ENCODE data around the gene UBE3D. TPM values are rescaled to one million over a fixed set of nuclear protein-coding genes. Genes with fewer than 3 reads are reported as not detected.

UBE3D gene
- total RNA-seq, 1 donor from 2014 or later: 7.4 TPM

GRCh38 chr6:82968708-82969107 lies 96.9 kb downstream of the UBE3D start:
- Histone ChIP-seq H3K36me3 (ENCODE audit: insufficient read depth, low read length) (no peaks in the 10 kb centered on the region), H4K20me1 (ENCODE audit: insufficient read depth, low read length) (no peaks in the 10 kb centered on the region), H3K9me3 (ENCODE audit: insufficient read depth, low read depth, low read length) (no peaks in the 10 kb centered on the region), H2AFZ (ENCODE audit: low read depth, low read length) (no peak overlapping the region), H3K79me2 (ENCODE audit: insufficient read depth, low read length) (no peaks in the 10 kb centered on the region), H3K4me1 (ENCODE audit: insufficient read depth, low read length) (no peaks in the 10 kb centered on the region), H3K4me3 (ENCODE audit: insufficient read depth, low read depth, low read length) (no peak overlapping the region), H3K9ac (ENCODE audit: low read length) (no peak overlapping the region), H3K27me3 (ENCODE audit: insufficient read depth, low read length) (no peaks in the 10 kb centered on the region), H3K4me2 (ENCODE audit: low read length) (no peak overlapping the region), H3K27ac (ENCODE audit: low read depth, low read length) (no peak overlapping the region)
- Mint-ChIP-seq H3K4me1 (ENCODE audit: low read depth, unreplicated experiment) (no peaks in the 10 kb centered on the region), H3K36me3 (ENCODE audit: low read depth, unreplicated experiment) (no peaks in the 10 kb centered on the region), H3K27ac (ENCODE audit: unreplicated experiment) (no peak overlapping the region), H3K4me3 (ENCODE audit: unreplicated experiment) (no peak overlapping the region), H3K27me3 (ENCODE audit: low read depth, unreplicated experiment) (no peaks in the 10 kb centered on the region), H3K9me3 (ENCODE audit: unreplicated experiment) (no peaks in the 10 kb centered on the region)
- FAIRE-seq (no peak), DNase-seq (ENCODE audit: low read depth) (no peak)
- TF ChIP-seq CTCF (IDR thresholded peaks at IDR 0.05; ENCODE audit: insufficient read depth, low read depth, low read length) (no peak), EZH2 (IDR thresholded peaks at IDR 0.05; ENCODE audit: insufficient read depth, low read length) (no peak)

GRCh38 chr6:82963191-82963925 lies 102.3 kb downstream of the UBE3D start:
- Histone ChIP-seq H3K27me3 (ENCODE audit: insufficient read depth, low read length) (no peaks in the 10 kb centered on the region), H3K4me1 (ENCODE audit: insufficient read depth, low read length) (peaks cover 13% of the 10 kb centered on the region), H4K20me1 (ENCODE audit: insufficient read depth, low read length) (no peaks in the 10 kb centered on the region), H3K9ac (ENCODE audit: low read length) (no peak overlapping the region), H3K36me3 (ENCODE audit: insufficient read depth, low read length) (no peaks in the 10 kb centered on the region), H3K4me2 (ENCODE audit: low read length) (no peak overlapping the region), H3K27ac (ENCODE audit: low read depth, low read length) (no peak overlapping the region), H3K9me3 (ENCODE audit: insufficient read depth, low read depth, low read length) (no peaks in the 10 kb centered on the region), H2AFZ (ENCODE audit: low read depth, low read length) (no peak overlapping the region), H3K79me2 (ENCODE audit: insufficient read depth, low read length) (no peaks in the 10 kb centered on the region), H3K4me3 (ENCODE audit: insufficient read depth, low read depth, low read length) (no peak overlapping the region)
- Mint-ChIP-seq H3K4me1 (ENCODE audit: low read depth, unreplicated experiment) (peaks cover 11% of the 10 kb centered on the region), H3K27me3 (ENCODE audit: low read depth, unreplicated experiment) (no peaks in the 10 kb centered on the region), H3K9me3 (ENCODE audit: unreplicated experiment) (no peaks in the 10 kb centered on the region), H3K36me3 (ENCODE audit: low read depth, unreplicated experiment) (no peaks in the 10 kb centered on the region), H3K27ac (ENCODE audit: unreplicated experiment) (no peak overlapping the region), H3K4me3 (ENCODE audit: unreplicated experiment) (no peak overlapping the region)
- TF ChIP-seq CTCF (IDR thresholded peaks at IDR 0.05; ENCODE audit: insufficient read depth, low read depth, low read length): no peak
- TF ChIP-seq EZH2 (IDR thresholded peaks at IDR 0.05; ENCODE audit: insufficient read depth, low read length): no peak
- FAIRE-seq (no peak), DNase-seq (ENCODE audit: low read depth) (no peak)

GRCh38 chr6:82959385-82959941 lies 106.2 kb downstream of the UBE3D start:
- no peak overlapping the region for H3K4me3 ChIP-seq (ENCODE audit: insufficient read depth, low read depth, low read length)
- Mint-ChIP-seq H3K4me3 (ENCODE audit: unreplicated experiment) (no peak overlapping the region), H3K4me1 (ENCODE audit: low read depth, unreplicated experiment) (peaks cover 37% of the 10 kb centered on the region), H3K9me3 (ENCODE audit: unreplicated experiment) (no peaks in the 10 kb centered on the region), H3K27me3 (ENCODE audit: low read depth, unreplicated experiment) (no peaks in the 10 kb centered on the region), H3K36me3 (ENCODE audit: low read depth, unreplicated experiment) (no peaks in the 10 kb centered on the region), H3K27ac (ENCODE audit: unreplicated experiment) (peak overlapping the region; percentile 54)
- TF ChIP-seq EZH2 (IDR thresholded peaks at IDR 0.05; ENCODE audit: insufficient read depth, low read length) (no peak), CTCF (IDR thresholded peaks at IDR 0.05; ENCODE audit: insufficient read depth, low read depth, low read length) (no peak)
- H3K9ac ChIP-seq (ENCODE audit: low read length): no peak overlapping the region
- no peaks in the 10 kb centered on the region for H3K36me3 ChIP-seq (ENCODE audit: insufficient read depth, low read length)
- no peaks in the 10 kb centered on the region for H3K27me3 ChIP-seq (ENCODE audit: insufficient read depth, low read length)
- FAIRE-seq: peak; percentile 17
- no peaks in the 10 kb centered on the region for H3K9me3 ChIP-seq (ENCODE audit: insufficient read depth, low read depth, low read length)
- peaks cover 43% of the 10 kb centered on the region for H3K4me1 ChIP-seq (ENCODE audit: insufficient read depth, low read length)
- DNase-seq (ENCODE audit: low read depth): peak; percentile 94
- no peaks in the 10 kb centered on the region for H4K20me1 ChIP-seq (ENCODE audit: insufficient read depth, low read length)
- no peak overlapping the region for H3K27ac ChIP-seq (ENCODE audit: low read depth, low read length)
- H2AFZ ChIP-seq (ENCODE audit: low read depth, low read length): no peak overlapping the region
- H3K4me2 ChIP-seq (ENCODE audit: low read length): peak overlapping the region; percentile 36
- H3K79me2 ChIP-seq (ENCODE audit: insufficient read depth, low read length): no peaks in the 10 kb centered on the region
